ENCODE measurements around the gene NEB.

- TF ChIP-seq CTCF (IDR thresholded peaks at IDR 0.05) = no peak
- no peak for TF ChIP-seq POLR2AphosphoS5 (IDR thresholded peaks at IDR 0.05)
These were observed 158.9 kb downstream of the NEB start for GRCh38 chr2:151575338-151575737.
